A673 (cell line): ENCODE data around the gene C1orf122.

Source experiments
- EZH2 ChIP-seq: fragments of 200-600 bp; sonication (generic); IDR thresholded peaks from 2 replicates; pipeline ENCODE4 v1.6.1; 2017; ENCODE audit warnings: borderline replicate concordance, low read depth, mild to moderate bottlenecking, mixed read lengths, antibody characterized with exemption, low read length; ENCODE audit not compliant: poor library complexity, severe bottlenecking
- TF ChIP-seq, protein P1 (sequence below): fragments of 300-800, 200-600 bp; sonication (generic); conservative IDR thresholded peaks from 2 replicates; pipeline ENCODE4 v1.5.1; 2017; ENCODE audit warnings: low read depth, mild to moderate bottlenecking, antibody characterized with exemption, low read length, moderate library complexity, mixed read lengths

DNA sequence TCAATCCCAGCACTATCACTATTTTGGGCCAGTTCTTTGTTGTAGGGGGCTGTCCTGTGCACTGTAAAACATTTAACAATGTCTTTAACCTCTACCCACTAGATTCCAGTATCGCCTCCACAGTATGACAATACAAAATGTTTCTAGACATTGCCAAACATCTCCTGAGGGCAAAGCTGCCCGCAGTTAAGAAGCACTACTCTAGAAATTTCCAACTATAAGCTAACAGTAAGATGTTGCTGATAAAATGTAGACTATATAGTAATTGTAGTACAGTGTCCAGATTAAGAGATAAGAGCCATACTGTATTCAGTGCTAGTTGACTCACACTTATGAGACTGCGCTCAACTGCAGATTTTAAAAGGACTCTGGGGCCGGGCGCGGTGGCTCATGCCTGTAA is 46.8 kb downstream of the C1orf122 start:
- no peak for TF ChIP-seq EZH2
- TF ChIP-seq, protein P1, sequence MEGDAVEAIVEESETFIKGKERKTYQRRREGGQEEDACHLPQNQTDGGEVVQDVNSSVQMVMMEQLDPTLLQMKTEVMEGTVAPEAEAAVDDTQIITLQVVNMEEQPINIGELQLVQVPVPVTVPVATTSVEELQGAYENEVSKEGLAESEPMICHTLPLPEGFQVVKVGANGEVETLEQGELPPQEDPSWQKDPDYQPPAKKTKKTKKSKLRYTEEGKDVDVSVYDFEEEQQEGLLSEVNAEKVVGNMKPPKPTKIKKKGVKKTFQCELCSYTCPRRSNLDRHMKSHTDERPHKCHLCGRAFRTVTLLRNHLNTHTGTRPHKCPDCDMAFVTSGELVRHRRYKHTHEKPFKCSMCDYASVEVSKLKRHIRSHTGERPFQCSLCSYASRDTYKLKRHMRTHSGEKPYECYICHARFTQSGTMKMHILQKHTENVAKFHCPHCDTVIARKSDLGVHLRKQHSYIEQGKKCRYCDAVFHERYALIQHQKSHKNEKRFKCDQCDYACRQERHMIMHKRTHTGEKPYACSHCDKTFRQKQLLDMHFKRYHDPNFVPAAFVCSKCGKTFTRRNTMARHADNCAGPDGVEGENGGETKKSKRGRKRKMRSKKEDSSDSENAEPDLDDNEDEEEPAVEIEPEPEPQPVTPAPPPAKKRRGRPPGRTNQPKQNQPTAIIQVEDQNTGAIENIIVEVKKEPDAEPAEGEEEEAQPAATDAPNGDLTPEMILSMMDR, result no peak
